Neuron (in vitro differentiated cells): ENCODE data around the gene ASCC1.

Experiments used
- H2AFZ ChIP-seq: one replicate; pipeline ENCODE4 v1.6.1; 2013; ENCODE audit warnings: low read depth, mild to moderate bottlenecking, inconsistent platforms, low read length, moderate library complexity
- H3K27me3 ChIP-seq: one replicate; pipeline ENCODE4 v1.6.1; 2013; ENCODE audit warnings: low read length; ENCODE audit not compliant: insufficient read depth
- H3K36me3 ChIP-seq: one replicate; pipeline ENCODE4 v1.6.1; 2013; ENCODE audit warnings: low read length; ENCODE audit not compliant: insufficient read depth
- H3K4me1 ChIP-seq: one replicate; pipeline ENCODE4 v1.6.1; 2013; ENCODE audit warnings: low read length; ENCODE audit not compliant: insufficient read depth
- H3K4me3 ChIP-seq: 2 replicates; pipeline ENCODE4 v1.5.1; 2013; ENCODE audit warnings: mild to moderate bottlenecking, low read length, moderate library complexity
- H3K9me3 ChIP-seq: one replicate; pipeline ENCODE4 v1.6.1; 2013; ENCODE audit warnings: low read length

Gene ASCC1, protein sequence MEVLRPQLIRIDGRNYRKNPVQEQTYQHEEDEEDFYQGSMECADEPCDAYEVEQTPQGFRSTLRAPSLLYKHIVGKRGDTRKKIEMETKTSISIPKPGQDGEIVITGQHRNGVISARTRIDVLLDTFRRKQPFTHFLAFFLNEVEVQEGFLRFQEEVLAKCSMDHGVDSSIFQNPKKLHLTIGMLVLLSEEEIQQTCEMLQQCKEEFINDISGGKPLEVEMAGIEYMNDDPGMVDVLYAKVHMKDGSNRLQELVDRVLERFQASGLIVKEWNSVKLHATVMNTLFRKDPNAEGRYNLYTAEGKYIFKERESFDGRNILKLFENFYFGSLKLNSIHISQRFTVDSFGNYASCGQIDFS

GRCh38 chr10:72215611-72216549 lies at the start of gene ASCC1, which contains the start of gene ANAPC16:
Gene ASCC1, minus strand, starts transcription at chr10:72216276. Its CDS starts 2,978 bp downstream, at chr10:72213298.
Gene ANAPC16, plus strand, starts transcription at chr10:72216012. Its CDS starts 7,903 bp downstream, at chr10:72223915.
- Histone ChIP-seq H3K27me3 (no peaks in the 10 kb centered on the region), H2AFZ (peak within 1 kb of the TSS; percentile 80), H3K36me3 (peaks cover 11% of the 10 kb centered on the region), H3K4me1 (peaks cover 18% of the 10 kb centered on the region), H3K9me3 (no peaks in the 10 kb centered on the region), H3K4me3 (peak within 1 kb of the TSS; percentile 70)

GRCh38 chr10:72265508-72265907 lies 49.4 kb upstream of the ASCC1 start:
- Histone ChIP-seq H3K27me3 (no peaks in the 10 kb centered on the region), H3K36me3 (no peaks in the 10 kb centered on the region), H3K9me3 (no peaks in the 10 kb centered on the region), H3K4me1 (peaks cover 11% of the 10 kb centered on the region), H3K4me3 (no peak overlapping the region), H2AFZ (no peak overlapping the region)

DNA sequence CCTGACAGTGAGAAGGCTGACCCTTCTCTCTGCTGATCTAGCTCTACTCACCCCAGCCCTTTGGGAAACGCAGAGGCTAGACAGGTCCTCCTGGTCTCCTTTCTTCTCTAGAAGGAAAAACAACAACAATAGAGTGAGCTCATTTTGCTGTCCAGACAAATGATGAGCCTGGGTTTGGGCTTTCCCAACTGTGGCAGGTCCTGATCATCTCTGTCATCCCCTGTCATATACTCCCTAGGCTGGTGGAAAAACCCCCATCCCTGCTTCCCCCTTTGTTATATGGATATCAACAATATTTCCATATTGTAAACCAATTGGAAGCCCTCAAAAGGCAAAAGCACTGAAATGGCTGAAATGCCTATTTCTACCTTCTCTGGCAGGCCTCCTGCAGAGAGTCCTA lies 48.5 kb upstream of the ASCC1 start:
- H3K27me3 ChIP-seq: no peaks in the 10 kb centered on the region
- H3K9me3 ChIP-seq: no peaks in the 10 kb centered on the region
- no peaks in the 10 kb centered on the region for H3K36me3 ChIP-seq
- H2AFZ ChIP-seq: no peak overlapping the region
- H3K4me3 ChIP-seq: no peak overlapping the region
- H3K4me1 ChIP-seq: peaks cover 21% of the 10 kb centered on the region

- Histone ChIP-seq H3K4me3 (no peak overlapping the region), H3K9me3 (no peaks in the 10 kb centered on the region), H2AFZ (no peak overlapping the region), H3K4me1 (peaks cover 28% of the 10 kb centered on the region), H3K36me3 (no peaks in the 10 kb centered on the region), H3K27me3 (no peaks in the 10 kb centered on the region)
Measured at GRCh38 chr10:72263613-72264241, 47.7 kb upstream of the ASCC1 start.

GRCh38 chr10:72261784-72262404 lies 45.8 kb upstream of the ASCC1 start:
- H3K4me1 ChIP-seq: peaks cover 31% of the 10 kb centered on the region
- H3K4me3 ChIP-seq: peak overlapping the region; percentile 47
- no peaks in the 10 kb centered on the region for H3K27me3 ChIP-seq
- peak overlapping the region; percentile 49 for H2AFZ ChIP-seq
- H3K36me3 ChIP-seq: no peaks in the 10 kb centered on the region
- no peaks in the 10 kb centered on the region for H3K9me3 ChIP-seq

GRCh38 chr10:72260976-72261783 lies 45.1 kb upstream of the ASCC1 start:
- H3K36me3 ChIP-seq: no peaks in the 10 kb centered on the region
- H3K4me3 ChIP-seq: peak overlapping the region; percentile 47
- peak overlapping the region; percentile 49 for H2AFZ ChIP-seq
- H3K4me1 ChIP-seq: peaks cover 34% of the 10 kb centered on the region
- no peaks in the 10 kb centered on the region for H3K9me3 ChIP-seq
- H3K27me3 ChIP-seq: no peaks in the 10 kb centered on the region

DNA sequence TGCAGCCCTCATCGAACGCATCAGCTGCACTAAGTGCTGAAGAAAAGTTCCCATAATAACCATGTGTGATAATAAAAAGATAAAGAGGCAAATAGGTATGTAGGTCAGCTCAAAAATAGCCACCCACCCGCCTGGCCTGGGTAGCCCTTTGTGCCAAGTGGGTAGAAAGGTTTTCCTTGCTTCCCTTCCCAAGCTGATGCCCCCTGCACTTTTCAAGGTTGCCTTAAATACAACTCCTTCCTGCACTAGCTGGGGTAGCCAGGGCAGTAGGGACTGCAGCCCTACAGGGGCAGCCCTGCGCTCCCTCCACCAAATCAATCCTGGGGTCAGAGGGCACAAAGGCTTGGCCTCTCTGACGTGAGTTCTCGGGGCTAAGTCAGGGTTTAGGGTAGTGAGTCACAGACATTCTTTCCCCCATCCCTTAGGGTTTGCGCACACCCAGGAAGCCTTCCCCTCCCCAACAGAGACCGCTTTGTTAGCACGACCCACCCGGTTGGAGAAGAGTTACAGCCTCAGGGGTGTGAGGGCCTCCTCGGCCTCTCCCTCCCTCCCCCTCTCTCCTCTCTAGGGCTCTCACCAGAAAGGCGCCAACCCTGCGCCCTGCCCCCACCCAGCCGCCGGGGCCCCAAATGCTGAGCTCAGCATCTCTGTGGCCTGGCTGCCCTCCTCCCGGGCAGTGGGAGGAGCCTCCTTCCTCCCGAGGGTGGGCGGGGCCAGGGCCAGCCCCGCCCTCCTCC lies 44.3 kb upstream of the ASCC1 start:
- peak overlapping the region; percentile 49 for H2AFZ ChIP-seq
- H3K27me3 ChIP-seq: no peaks in the 10 kb centered on the region
- peak overlapping the region; percentile 47 for H3K4me3 ChIP-seq
- no peaks in the 10 kb centered on the region for H3K9me3 ChIP-seq
- peaks cover 39% of the 10 kb centered on the region for H3K4me1 ChIP-seq
- H3K36me3 ChIP-seq: no peaks in the 10 kb centered on the region

GRCh38 chr10:72259491-72260238 lies 43.6 kb upstream of the ASCC1 start:
- H3K36me3 ChIP-seq: no peaks in the 10 kb centered on the region
- no peaks in the 10 kb centered on the region for H3K27me3 ChIP-seq
- no peaks in the 10 kb centered on the region for H3K9me3 ChIP-seq
- H2AFZ ChIP-seq: no peak overlapping the region
- H3K4me3 ChIP-seq: peak overlapping the region; percentile 47
- H3K4me1 ChIP-seq: peaks cover 45% of the 10 kb centered on the region

- H3K4me3 ChIP-seq: no peak overlapping the region
- H2AFZ ChIP-seq: no peak overlapping the region
- no peaks in the 10 kb centered on the region for H3K36me3 ChIP-seq
- peaks cover 51% of the 10 kb centered on the region for H3K4me1 ChIP-seq
- H3K9me3 ChIP-seq: no peaks in the 10 kb centered on the region
- H3K27me3 ChIP-seq: no peaks in the 10 kb centered on the region
Measured at GRCh38 chr10:72258617-72259016, 42.5 kb upstream of the ASCC1 start.

GRCh38 chr10:72257051-72257892 lies 41.2 kb upstream of the ASCC1 start:
- no peak overlapping the region for H3K4me3 ChIP-seq
- no peaks in the 10 kb centered on the region for H3K36me3 ChIP-seq
- H2AFZ ChIP-seq: no peak overlapping the region
- H3K27me3 ChIP-seq: no peaks in the 10 kb centered on the region
- H3K9me3 ChIP-seq: no peaks in the 10 kb centered on the region
- peaks cover 51% of the 10 kb centered on the region for H3K4me1 ChIP-seq
